SK-N-MC (cell line): ENCODE measurements around the gene AP1S1.

ENCODE experiments used
- EZH2 ChIP-seq: fragments of 200-600 bp; sonication (generic); IDR thresholded peaks from one replicate; pipeline ENCODE4 v1.6.1; 2017; ENCODE audit warnings: antibody characterized with exemption
- FOXP2 ChIP-seq: optimal IDR thresholded peaks from 2 replicates; pipeline ENCODE3; 2011; ENCODE audit warnings: mild to moderate bottlenecking, moderate library complexity; ENCODE audit not compliant: insufficient read depth; ENCODE audit errors: extremely low read length, control extremely low read depth
- POLR2AphosphoS5 ChIP-seq: IDR thresholded peaks from 2 replicates; pipeline ENCODE4 v1.6.1; 2012; ENCODE audit warnings: mild to moderate bottlenecking, low read depth, low read length, borderline replicate concordance

GRCh38 chr7:101151908-101152651 is 2.2 kb upstream of the AP1S1 start:
- TF ChIP-seq EZH2 (no peak), POLR2AphosphoS5 (no peak), FOXP2 (no peak)
